GM12891 (cell line): Measurements from ENCODE around the gene CPNE1.

Experiments
- DNase-seq: peaks from one replicate; pipeline ENCODE4 v3.0.0; 2011; ENCODE audit warnings: low spot score; ENCODE audit not compliant: insufficient read length
- FAIRE-seq: peaks from 2 replicates; lab custom pipeline; 2011; peaks lifted over from hg19 to GRCh38; lab: Jason Lieb, UNC
- PAX5 ChIP-seq: IDR thresholded peaks from 2 replicates; pipeline ENCODE4 v1.6.1; 2011; ENCODE audit warnings: low read length, moderate library complexity, mild to moderate bottlenecking; ENCODE audit not compliant: insufficient read depth, severe bottlenecking
- POLR2A ChIP-seq: IDR thresholded peaks from 2 replicates; pipeline ENCODE4 v1.6.1; 2011; ENCODE audit warnings: low read depth, low read length, control low read depth
- POLR2AphosphoS5 ChIP-seq: IDR thresholded peaks from 2 replicates; pipeline ENCODE4 v1.6.1; 2011; ENCODE audit warnings: low read depth, low read length, control low read depth
- POU2F2 ChIP-seq: IDR thresholded peaks from 2 replicates; pipeline ENCODE4 v1.6.1; 2011; ENCODE audit warnings: low read depth, mild to moderate bottlenecking, control low read depth, low read length, moderate library complexity
- SPI1 ChIP-seq: IDR thresholded peaks from 2 replicates; pipeline ENCODE4 v1.6.1; 2011; ENCODE audit warnings: low read depth, low read length, control low read depth
- TAF1 ChIP-seq: IDR thresholded peaks from 2 replicates; pipeline ENCODE4 v1.6.1; 2011; ENCODE audit warnings: low read depth, low read length, control low read depth

CPNE1 gene

DNA sequence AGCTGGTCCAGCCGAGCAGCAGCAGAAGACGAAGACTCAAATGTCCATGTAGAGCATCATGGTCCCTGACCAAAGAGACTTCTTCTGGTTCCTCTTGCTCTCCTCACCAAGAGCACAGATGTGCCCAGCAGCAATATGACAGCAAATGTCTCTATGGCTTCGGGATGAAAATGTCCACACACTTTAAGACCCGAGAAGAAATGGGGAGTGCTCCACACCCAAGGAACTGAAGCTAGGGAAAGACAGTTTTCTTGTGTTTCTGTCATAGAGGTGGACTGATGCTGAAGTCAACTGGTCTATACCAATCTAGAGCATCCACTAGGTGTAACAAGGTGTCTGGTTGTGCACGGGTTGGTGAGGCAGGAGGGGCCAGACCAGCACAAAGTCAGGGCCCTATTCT is 4.5 kb upstream of the CPNE1 start:
- DNase-seq (no peak), FAIRE-seq (no peak)
- TF ChIP-seq SPI1, result no peak
- TF ChIP-seq POLR2A, result no peak
- no peak for TF ChIP-seq PAX5
- no peak for TF ChIP-seq TAF1

DNA sequence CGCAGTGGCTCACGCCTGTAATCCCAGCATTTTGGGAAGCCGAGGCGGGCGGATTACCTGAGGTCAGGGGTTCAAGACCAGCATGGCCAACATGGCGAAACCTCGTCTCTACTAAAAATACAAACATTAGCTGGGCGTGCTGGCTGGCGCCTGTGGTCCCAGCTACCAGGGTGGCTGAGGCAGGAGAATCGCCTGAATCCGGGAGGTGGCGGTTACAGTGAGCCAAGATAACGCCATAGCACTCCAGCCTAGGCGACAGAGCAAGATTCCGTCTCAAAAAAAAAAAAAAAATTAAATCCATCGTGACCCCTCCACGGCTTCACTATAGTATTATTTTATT is 1.2 kb upstream of the CPNE1 start:
- no peak for TF ChIP-seq TAF1
- TF ChIP-seq POU2F2, result no peak
- no peak for TF ChIP-seq POLR2AphosphoS5
- TF ChIP-seq POLR2A, result no peak
- TF ChIP-seq PAX5, result no peak
- no peak for DNase-seq
- FAIRE-seq, result no peak

DNA sequence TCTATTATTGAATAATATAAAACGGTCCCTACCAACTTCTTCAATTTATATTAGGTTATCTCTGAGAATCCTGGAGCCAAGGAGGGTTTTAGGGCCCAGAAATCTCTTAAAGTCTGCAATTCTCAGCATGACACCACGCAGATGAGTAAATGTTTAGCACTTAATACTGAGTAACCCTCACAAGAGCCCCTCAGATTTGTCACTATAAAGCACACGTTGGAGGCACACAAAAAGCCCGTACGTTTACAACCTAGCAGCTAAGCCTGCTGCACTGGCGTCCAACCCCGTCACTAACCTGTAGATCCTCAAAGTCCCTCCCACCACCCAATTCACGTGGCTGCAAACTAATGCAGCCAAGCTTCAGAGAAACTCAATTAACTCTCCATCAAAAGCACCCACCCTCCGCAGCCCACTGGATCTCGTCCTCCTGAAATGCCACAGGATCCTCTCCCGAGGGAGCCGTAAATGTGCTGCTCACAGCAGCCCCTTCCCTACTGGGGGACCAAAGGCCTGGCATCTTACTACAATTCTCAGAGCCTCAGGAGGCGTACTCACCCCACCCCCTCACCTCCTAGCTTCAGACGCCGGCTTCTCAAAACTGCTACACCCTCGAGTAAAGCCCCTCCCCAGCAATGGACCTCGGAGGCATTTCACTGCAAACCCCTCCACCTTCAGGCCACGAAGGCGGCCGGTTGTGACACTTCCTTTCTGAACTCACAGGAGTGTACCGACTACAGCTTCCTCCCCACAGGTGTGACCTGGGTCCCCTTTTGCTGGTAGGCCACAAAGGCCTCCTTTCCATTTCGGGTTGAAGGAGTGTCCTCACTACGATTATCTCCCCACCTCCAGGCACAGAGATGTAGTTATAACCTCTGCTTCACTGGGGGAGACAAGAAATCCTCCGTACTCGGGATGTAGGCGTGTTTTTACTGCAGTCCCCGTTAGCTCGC is 909 bp downstream of the CPNE1 start:
- peak; percentile 25 for DNase-seq
- peak; percentile 84; the same call in 1 of the 2 replicates for TF ChIP-seq POLR2AphosphoS5
- peak; percentile 60 for TF ChIP-seq SPI1
- no peak for TF ChIP-seq PAX5
- peak; percentile 55 for TF ChIP-seq POU2F2
- no peak for TF ChIP-seq TAF1
- TF ChIP-seq POLR2A, result no peak; the same call in 1 of the 2 replicates
- peak; percentile 92 for FAIRE-seq

DNA sequence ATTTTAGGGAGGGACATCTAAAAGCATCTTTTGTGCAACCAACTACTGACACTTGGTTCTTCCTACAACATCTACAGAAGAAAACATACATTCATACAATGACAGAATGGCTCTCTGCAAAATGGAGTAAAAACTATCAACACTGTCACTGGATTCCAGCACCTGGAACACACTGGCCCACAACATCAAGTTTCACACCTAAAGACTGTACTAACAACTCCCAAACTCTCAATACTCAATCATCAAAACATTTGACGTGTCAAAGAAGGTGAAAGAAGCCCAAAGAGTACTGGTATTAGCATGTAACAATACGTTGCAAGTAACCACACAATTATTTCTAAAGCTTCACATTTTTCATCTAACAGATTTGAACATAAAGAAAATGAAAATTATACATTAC is 2.1 kb downstream of the CPNE1 start:
- TF ChIP-seq PAX5 (no peak), POU2F2 (no peak), POLR2AphosphoS5 (no peak), SPI1 (no peak), POLR2A (no peak), TAF1 (no peak)
- FAIRE-seq (no peak), DNase-seq (no peak)

DNA sequence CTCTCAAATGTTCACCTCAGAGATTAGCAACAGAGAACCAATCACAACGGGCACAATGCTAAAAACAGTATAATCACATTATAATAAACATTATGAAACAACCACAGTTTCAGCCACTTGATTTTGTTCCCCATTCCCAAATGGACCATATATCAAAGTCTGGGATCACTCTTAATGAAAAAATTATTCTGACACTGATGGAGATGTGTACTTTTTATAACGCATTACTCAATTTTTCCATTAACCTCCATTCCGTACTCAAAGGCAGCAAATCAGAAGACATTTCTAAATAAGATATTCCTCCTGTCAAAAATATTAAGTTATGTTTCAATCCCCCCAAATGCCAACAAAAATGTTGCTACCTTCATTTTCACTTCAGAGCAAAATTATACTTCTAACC is 2.8 kb downstream of the CPNE1 start:
- FAIRE-seq, result no peak
- no peak for TF ChIP-seq POLR2A
- TF ChIP-seq POLR2AphosphoS5, result no peak
- no peak for TF ChIP-seq SPI1
- TF ChIP-seq PAX5, result no peak
- TF ChIP-seq POU2F2, result no peak
- TF ChIP-seq TAF1, result no peak
- DNase-seq, result no peak

DNA sequence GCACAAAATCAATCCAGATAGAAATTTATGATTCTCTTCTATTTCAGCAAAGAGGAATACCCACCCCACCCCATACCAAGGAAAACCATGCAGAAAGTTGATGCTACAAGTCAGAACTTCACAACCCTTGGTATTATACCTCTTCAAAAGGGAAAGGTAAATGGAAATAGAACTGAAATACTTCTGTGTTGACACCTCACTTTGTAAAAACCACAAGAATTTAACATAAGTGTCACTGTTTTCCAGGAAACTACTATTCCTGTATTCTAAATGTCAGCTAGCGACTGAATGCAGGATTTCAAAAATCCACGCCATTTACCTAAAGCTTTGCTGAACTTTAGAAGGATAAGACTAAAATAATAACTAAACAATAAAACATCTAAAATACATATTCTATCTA is 3.6 kb downstream of the CPNE1 start:
- TF ChIP-seq TAF1, result no peak
- no peak for TF ChIP-seq POLR2A
- no peak for TF ChIP-seq SPI1
- no peak for TF ChIP-seq POLR2AphosphoS5
- no peak for TF ChIP-seq POU2F2
- TF ChIP-seq PAX5, result no peak
- no peak for DNase-seq
- FAIRE-seq, result no peak

DNA sequence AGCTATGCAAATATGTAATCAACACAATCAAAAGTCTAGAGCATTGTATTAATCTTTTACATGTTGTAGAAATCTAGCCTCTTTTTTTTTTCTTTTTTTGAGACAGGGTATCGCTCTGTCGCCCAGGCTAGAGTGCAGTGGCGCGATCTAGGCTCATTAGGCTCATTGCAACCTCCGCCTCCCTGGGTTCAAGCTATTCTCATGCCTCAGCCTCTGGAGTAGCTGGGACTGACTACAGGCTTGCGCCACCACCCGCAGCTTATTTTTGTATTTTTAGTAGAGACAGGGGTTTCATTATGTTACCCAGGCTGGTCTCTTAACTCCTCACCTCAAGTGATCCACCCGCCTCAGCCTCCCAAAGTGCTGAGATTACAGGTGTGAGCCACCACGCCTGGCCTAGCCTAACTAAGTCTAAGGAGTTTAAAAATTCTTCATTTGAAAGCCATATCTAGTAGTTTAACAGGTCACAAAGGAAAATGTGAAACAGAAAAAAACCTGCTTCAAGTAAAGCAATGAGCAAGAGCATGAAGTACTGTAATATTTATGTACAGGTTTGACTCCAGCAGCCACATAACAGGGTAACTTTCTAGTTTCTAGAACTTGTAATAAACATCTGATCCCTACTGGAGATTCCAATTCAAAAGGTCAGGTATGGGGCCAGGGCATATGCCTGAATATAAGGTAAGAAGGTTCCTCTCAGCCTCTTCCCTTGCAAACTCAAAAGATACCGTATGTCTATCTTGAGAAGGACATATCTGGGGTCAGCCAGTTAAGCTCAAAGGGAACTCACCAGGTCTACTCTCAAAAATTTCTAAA is 4.4 kb downstream of the CPNE1 start:
- FAIRE-seq (no peak), DNase-seq (no peak)
- TF ChIP-seq POU2F2 (no peak), POLR2AphosphoS5 (no peak), TAF1 (no peak), SPI1 (no peak), PAX5 (no peak), POLR2A (no peak)

DNA sequence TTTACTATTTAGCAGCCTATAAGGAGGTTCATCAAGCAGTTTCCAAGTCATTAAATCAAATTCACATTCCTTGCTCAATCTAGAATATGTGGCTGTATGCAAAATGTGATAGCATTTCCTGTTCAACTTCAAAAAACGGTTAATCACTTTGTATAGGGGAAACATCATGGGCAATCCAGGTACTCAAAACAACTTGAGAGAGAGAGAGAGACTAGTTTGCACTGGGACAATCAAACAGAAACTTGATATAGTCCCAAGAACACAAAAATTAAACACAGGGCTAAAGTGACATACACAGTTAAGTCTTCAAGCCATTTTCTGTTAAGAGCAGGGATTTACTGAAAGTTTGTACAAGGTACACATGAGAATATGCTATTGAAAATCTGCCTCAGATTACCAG is 7.4 kb downstream of the CPNE1 start:
- FAIRE-seq, result no peak
- TF ChIP-seq POLR2A, result no peak
- no peak for TF ChIP-seq POU2F2
- no peak for TF ChIP-seq POLR2AphosphoS5
- no peak for TF ChIP-seq PAX5
- no peak for TF ChIP-seq TAF1
- no peak for TF ChIP-seq SPI1
- DNase-seq, result no peak

DNA sequence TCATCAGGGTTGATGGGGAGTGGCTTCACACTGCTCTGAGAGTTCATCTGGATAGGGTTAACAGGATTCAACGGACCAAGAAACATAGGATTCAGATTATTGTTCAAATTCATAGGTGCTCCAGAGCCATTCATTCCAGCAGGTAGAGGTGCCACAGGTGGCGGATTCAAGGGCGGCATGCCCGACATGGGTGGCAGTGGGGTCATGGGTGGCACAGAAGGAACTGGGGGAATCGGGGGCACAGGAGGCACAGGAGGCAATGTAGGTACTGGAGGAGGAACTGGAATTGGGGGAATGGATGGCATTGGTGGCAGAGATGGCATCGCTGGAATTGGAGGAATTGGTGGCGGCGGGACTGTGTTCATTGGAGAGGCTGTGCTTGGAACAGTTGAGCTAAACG is 10.3 kb downstream of the CPNE1 start:
- no peak for DNase-seq
- no peak for TF ChIP-seq PAX5
- no peak for TF ChIP-seq TAF1
- no peak for TF ChIP-seq POLR2A
- TF ChIP-seq POLR2AphosphoS5, result no peak
- TF ChIP-seq POU2F2, result no peak
- no peak for FAIRE-seq
